ENCODE results near the gene FLT1.

The FLT1 gene

DNA sequence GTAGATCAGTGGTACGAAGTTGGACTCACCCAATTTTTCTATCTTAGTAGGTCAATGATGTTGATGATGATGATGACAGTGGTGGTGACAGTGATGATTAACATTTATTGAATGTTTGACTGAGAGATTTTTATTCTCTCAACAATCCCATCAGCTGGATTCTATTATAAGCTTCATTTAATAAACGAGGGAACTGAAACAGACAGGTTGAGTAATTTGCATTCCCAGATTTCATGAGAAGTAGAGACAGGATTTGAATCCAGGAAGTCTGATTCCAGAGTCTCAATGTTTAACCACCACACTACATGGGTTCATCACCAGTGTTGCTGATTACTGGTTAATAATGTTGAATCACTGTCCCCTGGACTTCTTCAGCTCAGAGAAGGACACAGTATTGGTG, 168.9 kb downstream of the FLT1 start:
- Histone ChIP-seq H3K4me3 (ENCODE audit: low read depth, low read length) (no peak overlapping the region), H3K4me1 (peaks cover 17% of the 10 kb centered on the region), H3K27me3 (no peaks in the 10 kb centered on the region), H3K36me3 (no peaks in the 10 kb centered on the region), H3K9me3 (no peaks in the 10 kb centered on the region)
- DNase-seq, result no peak
- TF ChIP-seq, protein P1, sequence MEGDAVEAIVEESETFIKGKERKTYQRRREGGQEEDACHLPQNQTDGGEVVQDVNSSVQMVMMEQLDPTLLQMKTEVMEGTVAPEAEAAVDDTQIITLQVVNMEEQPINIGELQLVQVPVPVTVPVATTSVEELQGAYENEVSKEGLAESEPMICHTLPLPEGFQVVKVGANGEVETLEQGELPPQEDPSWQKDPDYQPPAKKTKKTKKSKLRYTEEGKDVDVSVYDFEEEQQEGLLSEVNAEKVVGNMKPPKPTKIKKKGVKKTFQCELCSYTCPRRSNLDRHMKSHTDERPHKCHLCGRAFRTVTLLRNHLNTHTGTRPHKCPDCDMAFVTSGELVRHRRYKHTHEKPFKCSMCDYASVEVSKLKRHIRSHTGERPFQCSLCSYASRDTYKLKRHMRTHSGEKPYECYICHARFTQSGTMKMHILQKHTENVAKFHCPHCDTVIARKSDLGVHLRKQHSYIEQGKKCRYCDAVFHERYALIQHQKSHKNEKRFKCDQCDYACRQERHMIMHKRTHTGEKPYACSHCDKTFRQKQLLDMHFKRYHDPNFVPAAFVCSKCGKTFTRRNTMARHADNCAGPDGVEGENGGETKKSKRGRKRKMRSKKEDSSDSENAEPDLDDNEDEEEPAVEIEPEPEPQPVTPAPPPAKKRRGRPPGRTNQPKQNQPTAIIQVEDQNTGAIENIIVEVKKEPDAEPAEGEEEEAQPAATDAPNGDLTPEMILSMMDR (IDR thresholded peaks at IDR 0.05; ENCODE audit: low read depth, low read length), result no peak

DNA sequence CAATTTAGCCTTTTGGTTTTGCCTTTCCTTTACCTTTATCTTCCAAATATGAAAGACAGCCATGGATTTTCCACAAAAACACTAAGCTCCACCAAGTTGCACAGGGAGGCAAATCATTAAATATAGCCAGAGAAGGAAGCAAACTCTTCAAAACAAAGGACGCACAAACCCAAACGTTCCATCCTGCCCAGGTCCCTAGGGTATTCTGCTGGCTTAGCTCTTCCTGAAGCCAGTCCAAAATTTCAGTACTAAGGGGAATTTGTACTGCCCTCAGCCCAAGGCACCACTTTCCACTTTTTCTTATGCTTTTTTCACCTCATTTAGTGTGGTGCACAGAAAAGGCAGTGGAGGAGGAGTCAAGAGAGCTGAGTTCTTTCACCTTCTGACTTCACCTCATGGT, 169.9 kb downstream of the FLT1 start:
- H3K9me3 ChIP-seq, result no peaks in the 10 kb centered on the region
- H3K4me3 ChIP-seq (ENCODE audit: low read depth, low read length), result no peak overlapping the region
- no peak for DNase-seq
- H3K36me3 ChIP-seq, result no peaks in the 10 kb centered on the region
- H3K4me1 ChIP-seq, result peaks cover 17% of the 10 kb centered on the region
- no peaks in the 10 kb centered on the region for H3K27me3 ChIP-seq
- TF ChIP-seq, protein P1 (IDR thresholded peaks at IDR 0.05; ENCODE audit: low read depth, low read length), result no peak

DNA sequence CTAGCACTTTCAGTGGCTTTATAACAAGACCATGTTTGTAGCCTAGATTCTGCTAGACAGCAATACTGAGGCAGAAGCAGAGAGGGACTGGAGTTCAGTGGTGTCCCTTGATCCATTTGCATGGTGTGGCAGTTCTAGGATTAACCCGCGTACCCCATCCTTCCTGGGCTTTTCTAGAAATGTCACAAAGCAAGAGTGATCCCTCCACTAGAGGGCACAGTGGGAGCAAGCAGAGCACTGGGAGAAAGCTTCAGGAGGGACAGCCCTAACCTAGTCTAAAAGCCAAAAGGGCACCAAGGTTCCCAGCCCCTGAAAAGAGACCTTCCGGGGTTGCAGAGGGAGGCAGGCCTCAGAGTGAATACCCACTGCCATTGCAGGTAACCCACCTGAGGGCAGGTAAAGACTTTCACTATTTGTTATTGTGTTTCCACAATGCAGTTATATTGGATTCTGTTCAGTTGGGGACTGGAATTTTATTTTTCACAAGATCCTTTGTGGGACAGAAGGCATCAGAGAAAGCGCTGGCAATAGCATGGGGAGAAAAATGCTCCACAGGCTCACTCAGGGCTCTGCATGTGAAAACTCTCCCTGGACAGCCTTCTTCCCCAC, 170.6 kb downstream of the FLT1 start:
- Histone ChIP-seq H3K36me3 (no peaks in the 10 kb centered on the region), H3K27me3 (no peaks in the 10 kb centered on the region), H3K9me3 (no peaks in the 10 kb centered on the region), H3K4me1 (peaks cover 17% of the 10 kb centered on the region), H3K4me3 (ENCODE audit: low read depth, low read length) (no peak overlapping the region)
- TF ChIP-seq, protein P1 (IDR thresholded peaks at IDR 0.05; ENCODE audit: low read depth, low read length), result peak; percentile 93
- DNase-seq, result peak; percentile 80

DNA sequence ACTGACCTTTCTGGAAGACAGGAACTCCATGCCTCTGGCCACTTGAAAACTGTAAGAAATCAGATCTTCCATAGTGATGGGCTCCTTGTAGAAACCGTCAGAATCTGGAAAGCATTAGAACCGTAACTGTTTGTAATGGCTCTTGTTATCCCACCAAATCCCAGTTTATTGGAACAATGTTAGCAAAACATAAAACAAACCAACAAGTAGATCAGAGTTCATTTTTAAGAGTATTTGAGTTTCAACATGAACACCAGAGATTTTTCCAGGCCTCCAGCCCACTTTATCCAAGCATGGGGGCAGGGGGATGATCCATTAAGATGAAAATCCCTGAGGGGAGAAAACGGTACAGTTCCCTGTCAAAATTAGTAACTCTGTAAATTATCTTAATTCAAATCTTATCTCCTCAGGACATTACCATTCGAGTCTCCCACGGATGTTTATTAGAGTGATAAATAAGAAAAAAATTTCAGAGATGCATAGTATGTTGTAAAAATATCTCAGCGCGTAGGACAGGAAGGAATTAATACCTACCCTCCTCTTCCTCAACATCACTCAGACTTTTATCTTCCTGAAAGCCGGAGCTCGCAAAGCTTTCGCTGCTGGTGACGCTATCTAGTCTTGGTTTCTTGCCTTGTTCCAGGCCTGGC, 172.5 kb downstream of the FLT1 start:
- DNase-seq, result no peak
- Histone ChIP-seq H3K36me3 (no peaks in the 10 kb centered on the region), H3K4me1 (peaks cover 16% of the 10 kb centered on the region), H3K27me3 (no peaks in the 10 kb centered on the region), H3K4me3 (ENCODE audit: low read depth, low read length) (no peak overlapping the region), H3K9me3 (no peaks in the 10 kb centered on the region)
- TF ChIP-seq, protein P1 (IDR thresholded peaks at IDR 0.05; ENCODE audit: low read depth, low read length), result no peak

DNA sequence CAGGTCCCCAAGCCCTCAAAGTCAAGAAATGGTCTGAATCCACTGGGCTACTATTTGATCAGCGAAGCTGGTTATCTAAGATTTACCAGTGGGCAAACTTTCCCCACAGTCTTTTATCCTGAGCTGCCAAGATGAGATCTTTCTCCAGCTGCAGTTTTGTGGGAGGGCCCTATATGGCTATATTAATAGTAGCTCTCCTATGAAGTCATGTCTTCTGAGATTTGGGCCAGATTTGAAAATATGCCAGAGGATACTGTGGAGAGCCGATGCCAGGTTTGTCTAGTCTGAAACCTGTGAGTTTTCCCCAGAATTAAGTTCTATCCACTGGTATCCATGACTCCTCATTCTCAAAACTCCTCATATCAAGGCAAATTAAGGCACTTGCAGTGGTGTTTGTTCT, 173.2 kb downstream of the FLT1 start:
- Histone ChIP-seq H3K27me3 (no peaks in the 10 kb centered on the region), H3K4me1 (peaks cover 10% of the 10 kb centered on the region), H3K9me3 (no peaks in the 10 kb centered on the region), H3K4me3 (ENCODE audit: low read depth, low read length) (no peak overlapping the region), H3K36me3 (no peaks in the 10 kb centered on the region)
- no peak for DNase-seq
- TF ChIP-seq, protein P1 (IDR thresholded peaks at IDR 0.05; ENCODE audit: low read depth, low read length), result no peak

DNA sequence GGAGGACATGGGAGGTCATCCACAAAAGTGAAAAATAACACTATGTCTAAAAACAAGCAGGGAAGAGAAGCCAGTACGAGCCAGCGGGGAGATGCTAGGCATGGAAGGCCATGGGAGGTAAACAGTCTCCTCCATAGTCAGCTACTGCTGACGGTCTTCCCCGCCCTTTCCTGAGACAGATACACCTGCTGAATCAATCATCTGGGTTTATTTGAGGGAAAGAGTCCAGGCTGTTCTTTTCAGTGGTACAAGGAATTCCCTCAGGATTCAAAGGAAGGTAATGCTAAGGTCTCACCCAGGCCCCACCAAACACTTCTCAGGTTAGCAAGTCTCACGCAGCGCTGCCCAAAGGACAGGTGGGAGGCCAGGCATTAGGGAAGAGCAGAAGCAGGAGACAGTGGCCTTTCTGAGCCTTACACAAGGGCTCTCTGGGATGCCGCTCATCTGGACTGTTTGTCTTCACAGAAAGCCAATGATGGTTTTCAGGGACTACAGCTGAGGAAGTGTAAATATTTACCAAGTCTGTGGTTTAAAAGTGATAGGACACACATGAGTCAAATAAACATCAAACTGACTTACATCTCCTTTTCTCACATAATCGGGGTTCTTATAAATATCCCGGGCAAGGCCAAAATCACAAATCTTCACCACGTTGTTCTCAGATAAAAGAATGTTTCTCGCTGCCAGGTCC, 173.9 kb downstream of the FLT1 start:
- TF ChIP-seq, protein P1 (IDR thresholded peaks at IDR 0.05; ENCODE audit: low read depth, low read length), result no peak
- no peak for DNase-seq
- H3K4me1 ChIP-seq, result peaks cover 10% of the 10 kb centered on the region

More for the DNA sequence above, 173.9 kb downstream of the FLT1 start:
- Histone ChIP-seq H3K27me3 (no peaks in the 10 kb centered on the region), H3K36me3 (no peaks in the 10 kb centered on the region), H3K4me3 (ENCODE audit: low read depth, low read length) (no peak overlapping the region), H3K9me3 (no peaks in the 10 kb centered on the region)
